HUES6 (cell line): ENCODE measurements around the gene STUB1.

Experiments
- H3K27ac ChIP-seq: 2 replicates; pipeline ENCODE4 v1.7.0; 2013; ENCODE audit warnings: low read depth, mild to moderate bottlenecking, low read length, inconsistent platforms
- H3K27me3 ChIP-seq: 2 replicates; pipeline ENCODE4 v1.6.1; 2013; ENCODE audit warnings: low read length; ENCODE audit not compliant: control insufficient read depth, insufficient read depth
- H3K36me3 ChIP-seq: 2 replicates; pipeline ENCODE4 v1.6.1; 2013; ENCODE audit warnings: low read length; ENCODE audit not compliant: control insufficient read depth, insufficient read depth
- H3K4me1 ChIP-seq: 2 replicates; pipeline ENCODE4 v1.6.1; 2013; ENCODE audit warnings: low read length; ENCODE audit not compliant: control insufficient read depth, insufficient read depth
- H3K4me3 ChIP-seq: 2 replicates; pipeline ENCODE4 v1.5.1; 2013; ENCODE audit warnings: low read depth, low read length
- H3K9ac ChIP-seq: one replicate; pipeline ENCODE4 v1.6.1; 2013; ENCODE audit warnings: mild to moderate bottlenecking, low read length
- H3K9me3 ChIP-seq: 2 replicates; pipeline ENCODE4 v1.6.1; 2013; ENCODE audit warnings: low read depth, low read length; ENCODE audit not compliant: control insufficient read depth, insufficient read depth

Gene STUB1

DNA sequence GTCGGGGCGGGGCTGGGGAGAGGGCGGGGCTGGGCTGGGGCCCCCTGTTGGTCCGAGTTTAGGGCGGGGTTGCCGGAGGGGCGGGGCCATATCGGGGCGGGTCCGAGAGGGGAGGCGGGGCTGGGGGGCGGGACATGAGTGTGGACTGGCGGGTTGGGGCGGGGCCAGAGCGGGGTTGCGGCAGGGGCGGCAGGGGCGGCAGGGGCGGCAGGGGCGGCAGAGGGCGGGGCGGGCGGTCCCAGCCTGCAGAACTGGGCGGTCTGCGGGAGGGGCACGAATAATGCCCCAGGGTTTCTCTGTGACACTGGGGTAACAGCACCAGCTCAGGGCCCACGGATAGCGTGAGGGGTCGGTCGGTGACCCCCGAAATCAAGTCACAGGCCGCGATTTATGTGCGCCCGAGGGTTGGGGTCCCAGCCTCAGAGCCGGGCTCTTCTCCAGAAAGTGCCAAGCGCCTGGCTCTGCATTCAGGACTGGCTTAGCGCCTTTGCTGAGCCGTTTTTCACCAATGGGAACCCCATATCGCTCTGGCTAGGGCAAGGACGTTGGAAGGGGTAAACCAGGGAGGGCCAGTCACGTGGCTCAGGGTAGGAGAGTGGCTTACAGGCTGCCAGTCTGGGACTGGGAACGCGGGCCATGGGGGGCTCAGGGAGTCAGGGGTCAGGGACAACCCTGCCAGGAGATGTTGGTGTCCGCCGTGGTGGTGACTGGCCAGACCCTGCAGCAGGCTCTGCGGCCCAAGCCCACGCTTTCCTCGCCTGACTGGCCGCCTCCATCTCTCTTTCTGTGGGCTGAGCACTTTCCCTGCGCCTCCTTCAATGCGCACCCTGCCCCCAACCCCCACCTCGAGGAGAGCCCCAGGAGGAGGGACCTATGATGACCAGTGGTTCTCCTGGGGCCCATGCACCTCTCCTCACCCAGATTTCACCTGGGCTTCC is 42.9 kb upstream of the STUB1 start:
- Histone ChIP-seq H3K9ac (no peak overlapping the region), H3K27me3 (peaks cover 1% of the 10 kb centered on the region; the same call in 1 of the 2 replicates), H3K9me3 (no peaks in the 10 kb centered on the region), H3K4me3 (peak overlapping the region; percentile 68), H3K36me3 (peaks cover 14% of the 10 kb centered on the region), H3K27ac (0 out of 2 replicates have a peak overlapping the region, but pooled peaks have one; percentile 31), H3K4me1 (peaks cover 20% of the 10 kb centered on the region)

DNA sequence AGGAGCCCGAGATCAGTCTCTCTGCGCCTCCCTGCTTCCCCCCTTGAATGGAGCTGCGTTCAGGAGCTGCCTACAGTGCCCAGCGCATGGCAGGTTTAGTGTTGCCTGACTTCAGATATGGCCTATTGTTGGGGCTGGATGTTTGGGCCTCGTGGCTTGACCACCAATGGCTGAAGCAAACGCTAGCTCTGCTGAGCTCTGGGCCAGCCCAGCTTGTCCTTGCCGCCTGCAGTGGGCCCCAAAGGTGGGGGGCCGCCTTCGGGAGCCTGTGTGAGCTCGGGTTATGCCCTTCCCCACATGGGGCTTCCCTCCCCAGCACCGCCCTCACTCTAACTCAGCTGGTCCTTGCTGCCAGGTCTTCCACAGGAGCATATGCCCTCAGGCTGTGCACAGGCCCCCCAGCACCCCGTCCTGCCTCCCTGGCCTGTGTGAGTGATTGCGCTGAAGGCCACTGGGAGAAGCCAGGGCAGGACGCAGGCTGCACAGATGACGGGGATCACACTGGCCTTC is 42.1 kb upstream of the STUB1 start:
- Histone ChIP-seq H3K27ac (0 out of 2 replicates have a peak overlapping the region, but pooled peaks have one; percentile 31), H3K9me3 (no peaks in the 10 kb centered on the region), H3K4me3 (0 out of 2 replicates have a peak overlapping the region, but pooled peaks have one; percentile 48), H3K27me3 (peaks cover 9% of the 10 kb centered on the region; the same call in 1 of the 2 replicates), H3K9ac (no peak overlapping the region), H3K36me3 (peaks cover 10% of the 10 kb centered on the region), H3K4me1 (peaks cover 27% of the 10 kb centered on the region)

DNA sequence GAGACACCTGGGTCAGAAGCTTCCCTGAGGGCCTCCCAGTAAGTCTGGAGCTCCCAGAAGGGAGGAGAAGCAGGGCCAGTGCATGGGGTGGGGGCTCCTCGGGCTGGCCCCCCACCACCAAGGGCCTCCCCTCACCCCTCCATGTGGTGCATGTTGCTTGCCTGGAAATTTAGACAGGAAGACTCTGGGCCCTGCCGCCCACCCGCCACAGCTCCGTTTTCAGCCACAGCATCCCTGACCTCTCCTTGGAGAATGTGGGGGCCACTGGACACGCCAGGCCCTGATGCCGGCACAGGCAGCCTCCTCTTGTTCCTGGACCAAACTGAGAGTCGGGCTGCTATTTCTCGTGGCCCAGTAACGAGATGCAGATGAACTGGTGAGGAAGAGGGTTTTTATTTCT is 41.4 kb upstream of the STUB1 start:
- Histone ChIP-seq H3K9ac (no peak overlapping the region), H3K36me3 (peaks cover 6% of the 10 kb centered on the region; the same call in 1 of the 2 replicates), H3K4me1 (peaks cover 29% of the 10 kb centered on the region), H3K27me3 (peaks cover 10% of the 10 kb centered on the region; the same call in 1 of the 2 replicates), H3K27ac (no peak overlapping the region), H3K4me3 (no peak overlapping the region), H3K9me3 (no peaks in the 10 kb centered on the region)

DNA sequence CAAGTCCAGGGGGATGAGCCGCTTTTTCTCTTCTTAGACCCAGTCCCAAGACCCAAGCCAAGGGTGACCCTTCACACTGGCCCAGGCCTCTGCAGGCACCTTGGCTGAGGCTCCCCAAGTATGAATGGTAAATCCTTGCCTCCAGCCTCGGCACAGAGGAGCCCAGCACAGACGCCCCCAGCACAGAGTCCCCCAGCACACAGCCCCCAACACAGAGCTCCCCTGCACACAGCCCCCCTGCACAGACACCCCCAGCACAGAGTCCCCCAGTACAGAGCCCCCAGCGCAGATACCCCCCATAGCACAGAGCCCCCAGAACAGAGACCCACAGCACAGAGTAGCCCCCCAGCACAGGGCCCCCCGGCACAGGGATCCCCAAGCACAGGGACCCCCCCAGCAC is 39.6 kb upstream of the STUB1 start:
- no peak overlapping the region for H3K27ac ChIP-seq
- no peaks in the 10 kb centered on the region for H3K36me3 ChIP-seq
- H3K9me3 ChIP-seq = no peaks in the 10 kb centered on the region
- no peak overlapping the region for H3K4me3 ChIP-seq
- H3K27me3 ChIP-seq = peaks cover 10% of the 10 kb centered on the region; the same call in 1 of the 2 replicates
- no peak overlapping the region for H3K9ac ChIP-seq
- peaks cover 29% of the 10 kb centered on the region for H3K4me1 ChIP-seq

- Histone ChIP-seq H3K36me3 (no peaks in the 10 kb centered on the region), H3K9me3 (no peaks in the 10 kb centered on the region), H3K27ac (0 out of 2 replicates have a peak within 1 kb of the TSS, but pooled peaks have one; percentile 26), H3K4me3 (peak within 1 kb of the TSS; percentile 79), H3K4me1 (peaks cover 32% of the 10 kb centered on the region), H3K9ac (peak within 1 kb of the TSS; percentile 62), H3K27me3 (peaks cover 10% of the 10 kb centered on the region; the same call in 1 of the 2 replicates)
Observed at GRCh38 chr16:641326-642188, 38.7 kb upstream of the STUB1 start, which contains the start of gene MCRIP2. Gene MCRIP2, plus strand, starts transcription at chr16:641828. Its CDS starts 164 bp downstream, at chr16:641992.

DNA sequence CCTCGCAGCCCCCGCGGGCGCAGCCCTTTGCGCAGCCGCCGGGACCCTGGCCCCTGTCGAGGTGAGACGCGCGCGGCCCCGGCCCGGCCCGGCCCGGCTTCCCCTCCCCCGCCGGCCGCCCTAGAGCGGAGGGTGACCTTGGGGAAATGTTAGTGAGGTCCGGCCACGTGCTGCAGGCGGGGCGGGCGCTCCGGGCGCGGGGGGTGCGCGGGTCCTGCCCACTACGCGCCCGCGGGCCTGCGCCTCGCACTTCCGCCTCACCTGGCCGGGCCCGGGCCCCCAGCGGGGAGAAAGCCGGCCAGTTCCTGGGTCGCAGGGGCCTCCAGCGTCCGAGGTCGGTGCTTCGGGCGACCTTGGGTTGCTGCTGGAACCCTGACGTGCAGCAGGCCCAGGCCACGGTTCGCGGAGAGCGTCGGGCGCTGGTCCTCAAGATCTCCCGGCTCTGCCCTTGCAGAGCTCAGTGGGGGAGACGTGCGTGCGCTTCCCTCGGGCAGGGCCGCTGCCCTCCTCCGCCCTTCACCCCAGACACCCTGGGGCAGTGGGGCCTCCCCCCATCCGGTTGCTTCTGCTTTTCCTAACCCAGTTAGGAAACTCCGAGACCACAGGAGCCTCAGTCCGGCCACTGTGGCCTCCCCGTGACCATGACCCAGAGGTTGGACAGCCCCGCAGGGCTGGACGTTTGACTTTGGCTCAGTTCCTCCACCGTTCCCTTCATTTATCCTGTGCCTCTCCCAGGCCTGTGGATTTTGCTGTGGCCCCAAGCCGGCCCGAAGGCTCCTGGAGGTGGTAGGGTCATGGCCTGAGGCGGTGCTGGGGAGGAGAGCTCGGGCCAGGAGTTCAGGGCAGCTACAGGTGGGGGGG is 37.8 kb upstream of the STUB1 start:
- peaks cover 30% of the 10 kb centered on the region for H3K4me1 ChIP-seq
- peak overlapping the region; percentile 79 for H3K4me3 ChIP-seq
- H3K9me3 ChIP-seq = no peaks in the 10 kb centered on the region
- H3K27me3 ChIP-seq = peaks cover 10% of the 10 kb centered on the region; the same call in 1 of the 2 replicates
- peak overlapping the region; percentile 62 for H3K9ac ChIP-seq
- 0 out of 2 replicates have a peak overlapping the region, but pooled peaks have one; percentile 2 for H3K27ac ChIP-seq
- no peaks in the 10 kb centered on the region for H3K36me3 ChIP-seq

GRCh38 chr16:643050-643368 is 37.2 kb upstream of the STUB1 start:
- Histone ChIP-seq H3K4me3 (peak overlapping the region; percentile 79), H3K9ac (no peak overlapping the region), H3K36me3 (no peaks in the 10 kb centered on the region), H3K27me3 (peaks cover 10% of the 10 kb centered on the region; the same call in 1 of the 2 replicates), H3K9me3 (no peaks in the 10 kb centered on the region), H3K4me1 (peaks cover 26% of the 10 kb centered on the region), H3K27ac (no peak overlapping the region)

DNA sequence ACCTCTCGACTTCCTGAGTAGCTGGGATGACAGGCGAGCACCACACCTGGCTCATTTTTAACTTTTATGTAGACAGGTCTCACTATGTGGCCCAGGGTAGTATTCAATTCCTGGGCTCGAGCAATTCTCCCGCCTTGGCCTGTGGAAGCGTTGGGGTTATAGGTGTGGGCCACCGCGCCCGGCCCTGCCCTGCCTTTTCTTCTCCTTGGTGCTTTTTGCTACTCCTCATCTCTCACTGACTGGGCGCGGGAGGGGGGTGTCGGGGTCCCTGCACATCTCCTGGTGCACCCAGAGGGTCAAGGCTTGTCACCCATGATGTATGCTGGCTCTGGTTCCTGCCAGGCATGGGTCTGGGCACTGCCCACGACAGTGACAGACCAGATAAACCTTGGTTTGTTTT is 35.7 kb upstream of the STUB1 start:
- no peaks in the 10 kb centered on the region for H3K9me3 ChIP-seq
- H3K27me3 ChIP-seq = peaks cover 10% of the 10 kb centered on the region; the same call in 1 of the 2 replicates
- no peak overlapping the region for H3K4me3 ChIP-seq
- H3K27ac ChIP-seq = no peak overlapping the region
- no peaks in the 10 kb centered on the region for H3K36me3 ChIP-seq
- H3K4me1 ChIP-seq = peaks cover 18% of the 10 kb centered on the region
- no peak overlapping the region for H3K9ac ChIP-seq

DNA sequence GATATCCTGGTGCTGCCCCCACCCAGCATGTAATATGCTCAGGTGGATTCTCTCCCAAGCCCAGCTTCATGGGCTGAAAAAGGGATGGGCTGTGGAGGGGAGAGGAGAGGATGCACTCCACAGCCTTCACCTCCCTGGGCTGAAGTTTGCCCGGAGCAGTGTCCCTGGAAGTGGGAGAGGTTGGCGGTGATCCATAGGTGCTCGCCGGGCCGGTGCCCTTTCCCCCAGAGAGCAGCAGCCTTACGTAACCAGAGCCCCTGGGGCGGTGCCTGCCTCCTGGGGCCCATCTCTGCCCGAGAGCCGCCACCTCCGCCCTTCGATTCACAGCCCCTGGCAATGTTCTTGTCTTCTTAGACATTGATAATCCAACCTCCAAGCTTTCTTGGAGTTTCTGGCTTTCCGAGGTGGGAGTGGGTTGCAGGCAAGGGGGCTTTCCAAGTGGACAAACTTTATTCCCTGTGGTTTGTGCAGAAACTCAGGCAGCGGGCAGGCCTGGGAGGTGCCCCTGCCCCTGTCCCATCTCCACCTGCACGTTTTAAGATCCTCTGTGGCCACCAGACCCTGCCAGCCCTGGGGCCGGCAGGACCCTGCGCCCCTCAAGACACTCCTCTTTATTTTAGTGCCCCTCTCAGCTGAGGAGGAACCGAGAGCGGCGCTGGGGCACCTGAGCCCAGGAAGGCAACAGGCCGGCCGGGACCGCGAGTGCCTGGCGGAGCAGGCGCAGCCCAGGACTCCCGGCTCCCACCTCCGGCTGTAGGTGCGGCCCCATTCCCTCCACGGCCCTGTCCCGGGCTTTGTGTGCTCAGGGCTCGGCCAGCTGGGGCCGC is 34.1 kb upstream of the STUB1 start:
- H3K27ac ChIP-seq = no peak overlapping the region
- no peaks in the 10 kb centered on the region for H3K36me3 ChIP-seq
- no peaks in the 10 kb centered on the region for H3K9me3 ChIP-seq
- no peak overlapping the region for H3K9ac ChIP-seq
- H3K4me1 ChIP-seq = peaks cover 23% of the 10 kb centered on the region
- no peak overlapping the region for H3K4me3 ChIP-seq
- H3K27me3 ChIP-seq = peaks cover 10% of the 10 kb centered on the region; the same call in 1 of the 2 replicates
